GM21423 (cell line): Measurements from ENCODE around the gene TMEM213.
"Not testable (repeated sequence)": the region's sequence is repeated elsewhere in the genome, so short reads cannot be mapped to it uniquely, and the experiment has no call there.

ENCODE experiments used
- ATAC-seq: cut with Tn5 transposase; IDR thresholded peaks from one replicate; pipeline ENCODE4 v1.9.1; 2021; ENCODE audit warnings: mild to moderate bottlenecking, moderate library complexity; ENCODE audit not compliant: unreplicated experiment

TMEM213 gene

GRCh38 chr7:138796038-138796615 is 1.7 kb upstream of the TMEM213 start:
- no peak for ATAC-seq

- not testable (repeated sequence) for ATAC-seq
Measured at GRCh38 chr7:138797046-138797445, 748 bp upstream of the TMEM213 start.

GRCh38 chr7:138798836-138799235 is 1.0 kb downstream of the TMEM213 start:
- no peak for ATAC-seq

- no peak for ATAC-seq
Measured at GRCh38 chr7:138799336-138800000, 1.7 kb downstream of the TMEM213 start.

- no peak for ATAC-seq
Measured at GRCh38 chr7:138801256-138801655, 3.5 kb downstream of the TMEM213 start.

- ATAC-seq, result no peak
Measured at GRCh38 chr7:138802706-138803105, 4.9 kb downstream of the TMEM213 start.

GRCh38 chr7:138804618-138805017 is 6.8 kb downstream of the TMEM213 start:
- no peak for ATAC-seq

- ATAC-seq, result no peak
Measured at GRCh38 chr7:138809346-138809745, 11.6 kb downstream of the TMEM213 start.

GRCh38 chr7:138811327-138811726 is 13.5 kb downstream of the TMEM213 start:
- not testable (repeated sequence) for ATAC-seq

GRCh38 chr7:138813945-138814344 is 16.2 kb downstream of the TMEM213 start:
- no peak for ATAC-seq

- no peak for ATAC-seq
Measured at GRCh38 chr7:138814816-138815332, 17.1 kb downstream of the TMEM213 start.

GRCh38 chr7:138816650-138817049 is 18.9 kb downstream of the TMEM213 start:
- ATAC-seq, result no peak

- ATAC-seq, result no peak
Measured at GRCh38 chr7:138819625-138820024, 21.8 kb downstream of the TMEM213 start.

GRCh38 chr7:138821912-138822311 is 24.1 kb downstream of the TMEM213 start:
- no peak for ATAC-seq

GRCh38 chr7:138822867-138823535 is 25.2 kb downstream of the TMEM213 start:
- ATAC-seq, result no peak

GRCh38 chr7:138825049-138825721 is 27.4 kb downstream of the TMEM213 start:
- ATAC-seq, result no peak

- ATAC-seq, result no peak
Measured at GRCh38 chr7:138828302-138828701, 30.5 kb downstream of the TMEM213 start.

- no peak for ATAC-seq
Measured at GRCh38 chr7:138829335-138829734, 31.5 kb downstream of the TMEM213 start.

- no peak for ATAC-seq
Measured at GRCh38 chr7:138832966-138833365, 35.2 kb downstream of the TMEM213 start.

- ATAC-seq, result no peak
Measured at GRCh38 chr7:138833596-138833995, 35.8 kb downstream of the TMEM213 start.

GRCh38 chr7:138834583-138834982 is 36.8 kb downstream of the TMEM213 start:
- no peak for ATAC-seq
